PFSK-1 (cell line): ENCODE measurements around the gene C16orf82.

ENCODE experiments used
- FOXP2 ChIP-seq: optimal IDR thresholded peaks from 2 replicates; pipeline ENCODE3; 2011; ENCODE audit warnings: borderline replicate concordance, control low read depth, inconsistent platforms; ENCODE audit not compliant: insufficient read depth; ENCODE audit errors: extremely low read length, extremely low read depth
- POLR2AphosphoS5 ChIP-seq: IDR thresholded peaks from 2 replicates; pipeline ENCODE4 v1.6.1; 2012; ENCODE audit warnings: low read depth, mild to moderate bottlenecking, control low read depth, low read length, moderate library complexity
- REST ChIP-seq, 2 experiments: IDR thresholded peaks; 2 replicates each; pipeline versions ENCODE4 v1.6.1 to v1.8.0; 2011 to 2012; ENCODE audit warnings: low read depth in 2 of 2, low read length in 2 of 2, control low read depth in 1 of 2, inconsistent platforms in 1 of 2, mild to moderate bottlenecking in 1 of 2, moderate library complexity in 1 of 2; ENCODE audit not compliant: insufficient read depth in 1 of 2
- SIN3A ChIP-seq: IDR thresholded peaks from 2 replicates; pipeline ENCODE4 v1.6.1; 2012; ENCODE audit warnings: mild to moderate bottlenecking, low read length, moderate library complexity, borderline replicate concordance; ENCODE audit not compliant: insufficient read depth
- TAF1 ChIP-seq: IDR thresholded peaks from 2 replicates; pipeline ENCODE4 v1.6.1; 2012; ENCODE audit warnings: low read length, control low read depth, borderline replicate concordance; ENCODE audit not compliant: insufficient read depth

- TF ChIP-seq POLR2AphosphoS5 (no peak), SIN3A (no peak), FOXP2 (no peak), REST (IDR thresholded peaks at IDR 0.05; ENCODE audit: insufficient read depth in 1 of 2, low read depth in 2 of 2, low read length in 2 of 2) (no peak), TAF1 (no peak)
Measured at GRCh38 chr16:27084307-27085028, 17.7 kb downstream of the C16orf82 start.
